ENCODE data around the gene EIF4E1B.

EIF4E1B gene

GRCh38 chr5:176661676-176662075, 31.2 kb downstream of the EIF4E1B start:
- ATAC-seq, result no peak
- TF ChIP-seq ARNTL (CRISPR knock-in tag; IDR thresholded peaks at IDR 0.05; ENCODE audit: borderline replicate concordance, low read depth) (no peak), ZNF70 (CRISPR knock-in tag; IDR thresholded peaks at IDR 0.05) (no peak), CREB5 (CRISPR knock-in tag; IDR thresholded peaks at IDR 0.05; ENCODE audit: low read depth) (no peak), ZFP30 (CRISPR knock-in tag; IDR thresholded peaks at IDR 0.05) (no peak), TOX (CRISPR knock-in tag; IDR thresholded peaks at IDR 0.05; ENCODE audit: borderline replicate concordance) (no peak), TSHZ2 (CRISPR knock-in tag; IDR thresholded peaks at IDR 0.05) (no peak), OSR1 (CRISPR knock-in tag; IDR thresholded peaks at IDR 0.05) (no peak)

GRCh38 chr5:176662371-176663333, 32.2 kb downstream of the EIF4E1B start:
- ATAC-seq, result no peak
- TF ChIP-seq ZFP30 (CRISPR knock-in tag; IDR thresholded peaks at IDR 0.05) (no peak), PATZ1 (CRISPR knock-in tag; IDR thresholded peaks at IDR 0.05; ENCODE audit: borderline replicate concordance) (no peak), TCF4 (CRISPR knock-in tag; IDR thresholded peaks at IDR 0.05; ENCODE audit: borderline replicate concordance) (peak; percentile 56; the same call in 1 of the 2 replicates)

GRCh38 chr5:176663566-176663965, 33.1 kb downstream of the EIF4E1B start:
- ATAC-seq, result no peak
- no peak for TF ChIP-seq ZC3H10 (CRISPR knock-in tag; IDR thresholded peaks at IDR 0.05)
- TF ChIP-seq ISL1 (CRISPR knock-in tag; IDR thresholded peaks at IDR 0.05), result no peak
- no peak for TF ChIP-seq TOX (CRISPR knock-in tag; IDR thresholded peaks at IDR 0.05; ENCODE audit: borderline replicate concordance)
- TF ChIP-seq TSHZ2 (CRISPR knock-in tag; IDR thresholded peaks at IDR 0.05), result no peak
- no peak for TF ChIP-seq POU6F1 (CRISPR knock-in tag; IDR thresholded peaks at IDR 0.05; ENCODE audit: borderline replicate concordance, low read depth)
- no peak for TF ChIP-seq TCF4 (CRISPR knock-in tag; IDR thresholded peaks at IDR 0.05; ENCODE audit: borderline replicate concordance)
- TF ChIP-seq BACH2 (CRISPR knock-in tag; IDR thresholded peaks at IDR 0.05; ENCODE audit: borderline replicate concordance), result no peak
- TF ChIP-seq PATZ1 (CRISPR knock-in tag; IDR thresholded peaks at IDR 0.05; ENCODE audit: borderline replicate concordance), result no peak
- no peak for TF ChIP-seq ZNF565 (CRISPR knock-in tag; conservative IDR thresholded peaks at IDR 0.05; ENCODE audit: low read depth)
- no peak for TF ChIP-seq ESRRG (CRISPR knock-in tag; IDR thresholded peaks at IDR 0.05)
- TF ChIP-seq CSDC2 (CRISPR knock-in tag; IDR thresholded peaks at IDR 0.05), result no peak
- no peak for TF ChIP-seq RARB (CRISPR knock-in tag; IDR thresholded peaks at IDR 0.05)
- no peak for TF ChIP-seq PPARA (CRISPR knock-in tag; IDR thresholded peaks at IDR 0.05; ENCODE audit: borderline replicate concordance)
- no peak for TF ChIP-seq ARNTL (CRISPR knock-in tag; IDR thresholded peaks at IDR 0.05; ENCODE audit: borderline replicate concordance, low read depth)
- no peak for TF ChIP-seq ZFP30 (CRISPR knock-in tag; IDR thresholded peaks at IDR 0.05)
- no peak for TF ChIP-seq OSR1 (CRISPR knock-in tag; IDR thresholded peaks at IDR 0.05)
- no peak for TF ChIP-seq ZFP3 (CRISPR knock-in tag; IDR thresholded peaks at IDR 0.05)
